HG02678 (cell line): Measurements from ENCODE around the gene S100A16.
"Not testable (repeated sequence)": the region's sequence is repeated elsewhere in the genome, so short reads cannot be mapped to it uniquely, and the experiment has no call there.

Source experiments
- ATAC-seq: cut with Tn5 transposase; IDR thresholded peaks from one replicate; pipeline ENCODE4 v1.9.1; 2021; ENCODE audit warnings: mild to moderate bottlenecking, moderate library complexity; ENCODE audit not compliant: unreplicated experiment

The S100A16 gene

GRCh38 chr1:153565529-153566374, 47.2 kb downstream of the S100A16 start, which contains the start of gene S100A2:
S100A2 (minus strand) TSS chr1:153565844; CDS start chr1:153563877, 1,967 bp downstream.
- peak; percentile 41 for ATAC-seq

DNA sequence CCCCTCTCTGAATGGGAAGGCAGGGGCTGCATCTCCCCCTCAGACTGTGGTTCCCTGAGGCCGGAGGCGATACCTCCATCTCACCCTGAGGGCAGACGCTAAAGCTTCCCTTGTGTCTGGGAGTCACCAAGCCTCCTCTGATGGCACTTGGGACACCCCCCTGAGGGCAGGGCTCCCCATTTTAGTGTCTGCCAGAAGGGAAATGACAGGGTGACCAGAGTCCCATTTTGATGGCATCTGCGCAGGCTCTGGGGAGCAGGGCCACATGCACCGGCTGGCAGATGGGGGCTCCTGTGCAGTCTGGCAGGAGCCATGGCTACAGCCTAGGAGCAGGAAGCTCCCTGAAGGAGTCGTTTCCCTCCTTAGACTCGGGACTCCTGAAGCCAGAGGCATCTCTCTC, 48.9 kb downstream of the S100A16 start:
- no peak for ATAC-seq

GRCh38 chr1:153563483-153563901, 49.4 kb downstream of the S100A16 start:
- ATAC-seq = no peak

DNA sequence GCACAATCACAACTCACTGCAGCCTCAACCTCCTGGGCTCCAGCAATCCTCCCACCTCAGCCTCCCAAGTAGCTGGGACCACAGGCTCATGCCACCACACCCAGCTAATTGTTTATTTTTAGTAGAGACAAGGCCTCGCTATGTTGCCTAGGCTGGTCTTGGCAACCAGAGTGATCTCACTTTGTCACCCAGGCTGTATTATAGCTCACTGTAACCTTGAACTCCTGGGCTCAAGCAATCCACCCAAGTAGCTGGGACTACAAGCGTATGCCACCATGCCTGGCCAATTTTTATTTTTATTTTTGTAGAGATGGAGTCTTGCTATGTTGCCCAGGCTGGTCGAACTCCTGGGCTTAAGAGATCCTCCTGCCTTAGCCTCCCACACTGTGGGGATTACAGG, 50.9 kb downstream of the S100A16 start:
- ATAC-seq = not testable (repeated sequence)

- ATAC-seq = no peak
Observed at GRCh38 chr1:153561466-153561985, 51.4 kb downstream of the S100A16 start.

GRCh38 chr1:153560771-153561465, 52.0 kb downstream of the S100A16 start:
- no peak for ATAC-seq

- no peak for ATAC-seq
Observed at GRCh38 chr1:153560241-153560640, 52.7 kb downstream of the S100A16 start.

DNA sequence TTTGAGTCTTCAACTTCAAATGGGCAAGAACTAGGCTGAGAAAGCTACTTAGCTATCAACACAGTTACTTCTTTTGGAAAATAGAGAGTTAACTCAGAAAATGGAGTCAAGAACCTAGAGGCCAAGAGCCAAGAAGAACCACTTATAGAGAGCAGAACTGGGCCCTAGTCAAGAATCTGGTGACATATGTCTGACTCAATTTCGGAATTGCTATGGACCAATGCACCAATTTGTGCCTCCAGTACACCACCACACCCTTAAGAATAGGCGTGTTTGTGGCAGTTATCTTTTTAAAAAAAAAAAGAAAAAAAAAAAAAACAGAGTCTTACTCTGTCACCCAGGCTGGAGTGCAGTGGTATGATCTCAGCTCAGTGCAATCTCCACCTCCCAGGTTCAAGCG, 55.1 kb downstream of the S100A16 start:
- no peak for ATAC-seq
